ENCODE measurements around the gene RNF187. TPM values are rescaled to one million over a fixed set of nuclear protein-coding genes. Genes with fewer than 3 reads are reported as not detected.

Gene RNF187
- total and polyA plus RNA-seq, 2 of the 13 experiments (the other 11 are each of a cell fraction or from before 2014, with no cell fraction given) = 41.3 to 59.4 TPM

- TF ChIP-seq, protein P1, sequence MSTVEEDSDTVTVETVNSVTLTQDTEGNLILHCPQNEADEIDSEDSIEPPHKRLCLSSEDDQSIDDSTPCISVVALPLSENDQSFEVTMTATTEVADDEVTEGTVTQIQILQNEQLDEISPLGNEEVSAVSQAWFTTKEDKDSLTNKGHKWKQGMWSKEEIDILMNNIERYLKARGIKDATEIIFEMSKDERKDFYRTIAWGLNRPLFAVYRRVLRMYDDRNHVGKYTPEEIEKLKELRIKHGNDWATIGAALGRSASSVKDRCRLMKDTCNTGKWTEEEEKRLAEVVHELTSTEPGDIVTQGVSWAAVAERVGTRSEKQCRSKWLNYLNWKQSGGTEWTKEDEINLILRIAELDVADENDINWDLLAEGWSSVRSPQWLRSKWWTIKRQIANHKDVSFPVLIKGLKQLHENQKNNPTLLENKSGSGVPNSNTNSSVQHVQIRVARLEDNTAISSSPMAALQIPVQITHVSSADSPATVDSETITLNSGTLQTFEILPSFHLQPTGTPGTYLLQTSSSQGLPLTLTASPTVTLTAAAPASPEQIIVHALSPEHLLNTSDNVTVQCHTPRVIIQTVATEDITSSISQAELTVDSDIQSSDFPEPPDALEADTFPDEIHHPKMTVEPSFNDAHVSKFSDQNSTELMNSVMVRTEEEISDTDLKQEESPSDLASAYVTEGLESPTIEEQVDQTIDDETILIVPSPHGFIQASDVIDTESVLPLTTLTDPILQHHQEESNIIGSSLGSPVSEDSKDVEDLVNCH (CRISPR knock-in tag; IDR thresholded peaks at IDR 0.05) = no peak
- TF ChIP-seq ZUFSP (CRISPR knock-in tag; IDR thresholded peaks at IDR 0.05; ENCODE audit: borderline replicate concordance) = no peak
Observed at GRCh38 chr1:228438266-228438665, 48.9 kb upstream of the RNF187 start (continued).

DNA sequence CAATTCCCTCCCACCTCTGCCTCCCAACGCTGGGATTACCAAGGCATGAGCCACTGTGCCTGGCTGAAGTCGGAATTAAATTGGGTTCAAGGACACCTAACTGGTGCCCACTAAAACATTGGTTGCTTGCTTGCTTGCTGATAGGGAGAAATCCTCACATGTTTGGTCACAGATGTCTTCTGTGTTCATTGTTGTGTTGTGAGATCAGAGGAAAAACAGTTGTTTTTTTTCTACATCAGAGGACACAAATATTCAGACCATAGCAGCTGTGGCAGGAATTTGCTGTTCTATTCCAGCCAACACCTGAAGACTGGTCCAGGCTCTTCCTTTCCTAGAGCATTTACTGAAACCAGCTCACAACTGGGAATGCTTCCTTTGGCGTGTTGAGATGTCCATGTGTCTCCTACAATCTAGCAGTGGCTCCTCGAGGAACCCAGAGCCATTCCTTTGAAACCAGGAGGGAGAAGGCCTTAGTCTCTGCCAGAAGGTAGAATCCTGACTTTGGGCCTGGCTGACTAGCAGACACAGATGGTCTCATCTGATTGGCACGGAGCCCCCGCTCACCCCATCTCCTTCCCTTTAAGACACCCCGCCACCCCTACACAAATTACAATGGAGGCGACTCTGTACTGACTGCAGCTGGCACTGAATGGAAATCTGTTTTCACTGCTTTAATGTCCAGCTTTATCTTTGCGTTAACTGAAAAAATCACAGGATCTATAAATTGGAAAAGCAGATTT lies 46.3 kb upstream of the RNF187 start:
- Histone ChIP-seq H3K27me3 (ENCODE audit: control insufficient read depth in 1 of 2, insufficient read depth in 2 of 2, low read length in 2 of 2) (peaks cover 1 to 19% of the 10 kb centered on the region in 2 experiments; a peak in 2 of 5 replicates), H3K79me2 (ENCODE audit: insufficient read depth, low read length) (no peaks in the 10 kb centered on the region), H4K20me1 (ENCODE audit: insufficient read depth, low read length) (no peaks in the 10 kb centered on the region), H3K36me3 (replicated peaks in 1 of 2; ENCODE audit: control insufficient read depth in 1 of 2, insufficient read depth in 2 of 2, low read length in 2 of 2) (no peaks in the 10 kb centered on the region), H2AFZ (ENCODE audit: low read length) (no peak overlapping the region), H3K9me3 (ENCODE audit: low read length) (no peaks in the 10 kb centered on the region), H3K4me2 (ENCODE audit: low read depth, low read length) (no peak overlapping the region), H3K4me3 (replicated peaks in 1 of 3; ENCODE audit: insufficient read depth in 1 of 3, low read depth in 2 of 3, low read length in 3 of 3) (no peak overlapping the region), H3K27ac (ENCODE audit: extremely low read length, insufficient read depth, low read length) (no peak overlapping the region), H3K9ac (ENCODE audit: insufficient read depth, low read depth, low read length) (no peak overlapping the region), H3K4me1 (ENCODE audit: insufficient read depth, low read length) (no peaks in the 10 kb centered on the region)
- no peak for FAIRE-seq
- no peak for TF ChIP-seq RBM39 (IDR thresholded peaks at IDR 0.05; ENCODE audit: low read depth, low read length, poor library complexity, severe bottlenecking)
- no peak for TF ChIP-seq NR2F6 (IDR thresholded peaks at IDR 0.05)
- TF ChIP-seq NR2F6 (CRISPR knock-in tag; IDR thresholded peaks at IDR 0.05) = no peak
- no peak for TF ChIP-seq ATF3 (CRISPR knock-in tag; IDR thresholded peaks at IDR 0.05)
- TF ChIP-seq ZEB1 (IDR thresholded peaks at IDR 0.05; ENCODE audit: insufficient replicate concordance, low read depth) = no peak
- no peak for TF ChIP-seq ZNF124 (CRISPR knock-in tag; IDR thresholded peaks at IDR 0.05)
- no peak for TF ChIP-seq TBX3 (IDR thresholded peaks at IDR 0.05; ENCODE audit: borderline replicate concordance)
- no peak for TF ChIP-seq ZFP36L2 (CRISPR knock-in tag; IDR thresholded peaks at IDR 0.05)
- TF ChIP-seq, protein P2, sequence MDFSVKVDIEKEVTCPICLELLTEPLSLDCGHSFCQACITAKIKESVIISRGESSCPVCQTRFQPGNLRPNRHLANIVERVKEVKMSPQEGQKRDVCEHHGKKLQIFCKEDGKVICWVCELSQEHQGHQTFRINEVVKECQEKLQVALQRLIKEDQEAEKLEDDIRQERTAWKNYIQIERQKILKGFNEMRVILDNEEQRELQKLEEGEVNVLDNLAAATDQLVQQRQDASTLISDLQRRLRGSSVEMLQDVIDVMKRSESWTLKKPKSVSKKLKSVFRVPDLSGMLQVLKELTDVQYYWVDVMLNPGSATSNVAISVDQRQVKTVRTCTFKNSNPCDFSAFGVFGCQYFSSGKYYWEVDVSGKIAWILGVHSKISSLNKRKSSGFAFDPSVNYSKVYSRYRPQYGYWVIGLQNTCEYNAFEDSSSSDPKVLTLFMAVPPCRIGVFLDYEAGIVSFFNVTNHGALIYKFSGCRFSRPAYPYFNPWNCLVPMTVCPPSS (IDR thresholded peaks at IDR 0.05) = no peak
- no peak for TF ChIP-seq NR1H2 (CRISPR knock-in tag; IDR thresholded peaks at IDR 0.05; ENCODE audit: borderline replicate concordance, low read depth)
- TF ChIP-seq, protein P3, sequence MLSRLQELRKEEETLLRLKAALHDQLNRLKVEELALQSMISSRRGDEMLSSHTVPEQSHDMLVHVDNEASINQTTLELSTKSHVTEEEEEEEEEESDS (CRISPR knock-in tag; IDR thresholded peaks at IDR 0.05; ENCODE audit: borderline replicate concordance) = no peak
- TF ChIP-seq, protein P4, sequence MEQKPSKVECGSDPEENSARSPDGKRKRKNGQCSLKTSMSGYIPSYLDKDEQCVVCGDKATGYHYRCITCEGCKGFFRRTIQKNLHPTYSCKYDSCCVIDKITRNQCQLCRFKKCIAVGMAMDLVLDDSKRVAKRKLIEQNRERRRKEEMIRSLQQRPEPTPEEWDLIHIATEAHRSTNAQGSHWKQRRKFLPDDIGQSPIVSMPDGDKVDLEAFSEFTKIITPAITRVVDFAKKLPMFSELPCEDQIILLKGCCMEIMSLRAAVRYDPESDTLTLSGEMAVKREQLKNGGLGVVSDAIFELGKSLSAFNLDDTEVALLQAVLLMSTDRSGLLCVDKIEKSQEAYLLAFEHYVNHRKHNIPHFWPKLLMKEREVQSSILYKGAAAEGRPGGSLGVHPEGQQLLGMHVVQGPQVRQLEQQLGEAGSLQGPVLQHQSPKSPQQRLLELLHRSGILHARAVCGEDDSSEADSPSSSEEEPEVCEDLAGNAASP (CRISPR knock-in tag; IDR thresholded peaks at IDR 0.05; ENCODE audit: borderline replicate concordance) = no peak
- TF ChIP-seq HHEX (CRISPR knock-in tag; IDR thresholded peaks at IDR 0.05) = no peak
- BruUV-seq (replicated peaks) = no TSS peak
- no peak for DNase-seq (ENCODE audit: low spot score)
- POLR2A ChIA-PET = no interaction called here
- in situ Hi-C loops (cut with HindIII; ENCODE audit: extremely low pct_ligation_motif_present, low pct_unique_long_range_greater_than_20kb) (no loop called here), intact Hi-C loops (cut with micrococcal nuclease; ENCODE audit: unreplicated experiment) (no loop called here)
- CTCF ChIA-PET (ENCODE audit: low intra/inter-chr PET ratio, low total read pairs) = no interaction called here
- 39% methylated on average over 9 of the region's 9 CpGs for WGBS (ENCODE audit: low lambda C conversion rate)
- ATAC-seq = no peak
